Measurements from ENCODE around the gene RUBCN. TPM values are rescaled to one million over a fixed set of nuclear protein-coding genes. Genes with fewer than 3 reads are reported as not detected.

RUBCN gene
- total RNA-seq: 10 to 100 TPM; 15.6 to 33.1 (median 21.6) TPM

GRCh38 chr3:197736491-197737318, at the start of gene RUBCN:
Gene RUBCN (minus strand): TSS chr3:197736904. CDS start chr3:197736719, 185 bp downstream.
- intact Hi-C loops (cut with DNase I; ENCODE audit: low total_unique reads): loop anchor here (1.0 to 2.0 kb wide), 2 partner anchors 13 to 24 kb away; partner anchors contain the start of gene FYTTD1
- H3K9me3 ChIP-seq: no peaks in the 10 kb centered on the region
- peaks cover 17 to 21% of the 10 kb centered on the region in 2 donors for H3K4me1 ChIP-seq
- H3K27me3 ChIP-seq: no peaks in the 10 kb centered on the region
- in situ Hi-C loops (cut with MboI; ENCODE audit: low sequenced_read_pairs in 4 of 4): no loop called here
- peak within 1 kb of the TSS; percentile 77 to 98 (median 92) for H3K4me3 ChIP-seq
- TF ChIP-seq POLR2A (IDR thresholded peaks at IDR 0.05) (peak; percentile 93 to 97), CTCF (IDR thresholded peaks at IDR 0.05 in 4 of 5, conservative IDR thresholded peaks at IDR 0.05 in 1 of 5) (peak in 2 of 5 experiments; percentile 10 to 20)
- DNase-seq (peak; percentile 95 to 96), ATAC-seq (peak; percentile 88 to 89)
- no peaks in the 10 kb centered on the region for H3K36me3 ChIP-seq
- peak within 1 kb of the TSS; percentile 86 to 95 (median 92) for H3K27ac ChIP-seq

- Histone ChIP-seq H3K27ac (no peak overlapping the region), H3K4me3 (no peak overlapping the region), H3K9me3 (no peaks in the 10 kb centered on the region), H3K4me1 (no peaks in the 10 kb centered on the region), H3K36me3 (peaks cover 0 to 52% of the 10 kb centered on the region in 2 donors), H3K27me3 (no peaks in the 10 kb centered on the region)
- in situ Hi-C loops (cut with MboI; ENCODE audit: low sequenced_read_pairs in 4 of 4) (no loop called here), intact Hi-C loops (cut with DNase I; ENCODE audit: low total_unique reads) (no loop called here)
- TF ChIP-seq POLR2A (IDR thresholded peaks at IDR 0.05) (no peak), CTCF (IDR thresholded peaks at IDR 0.05 in 4 of 5, conservative IDR thresholded peaks at IDR 0.05 in 1 of 5) (no peak)
- DNase-seq (no peak), ATAC-seq (no peak)
These were observed 47.4 kb upstream of the RUBCN start for GRCh38 chr3:197784019-197784585.

DNA sequence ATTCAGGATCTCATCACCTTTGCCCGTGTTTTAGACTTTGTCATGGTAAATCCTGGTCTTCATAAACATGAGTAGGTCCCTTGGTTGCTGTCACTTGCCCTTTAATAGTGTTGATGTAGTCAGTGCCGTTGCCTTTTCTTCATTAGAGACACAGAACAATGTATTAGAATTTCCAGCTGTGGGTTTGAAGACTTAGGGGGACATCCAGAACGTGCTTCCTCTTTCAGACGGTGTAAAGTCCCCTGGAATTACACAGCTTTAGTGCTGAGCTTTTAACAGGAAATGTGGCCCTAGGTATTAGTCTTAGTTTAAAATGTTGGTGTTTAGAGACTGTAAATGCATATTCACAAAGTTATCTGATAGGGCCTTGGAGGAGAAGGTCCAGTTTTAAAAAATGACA, 45.5 kb upstream of the RUBCN start:
- Histone ChIP-seq H3K9me3 (no peaks in the 10 kb centered on the region), H3K4me3 (no peak overlapping the region), H3K4me1 (no peaks in the 10 kb centered on the region), H3K27ac (no peak overlapping the region), H3K36me3 (peaks cover 2 to 70% of the 10 kb centered on the region in 2 donors), H3K27me3 (no peaks in the 10 kb centered on the region)
- intact Hi-C loops (cut with DNase I; ENCODE audit: low total_unique reads) (no loop called here), in situ Hi-C loops (cut with MboI; ENCODE audit: low sequenced_read_pairs in 4 of 4) (no loop called here)
- ATAC-seq (no peak), DNase-seq (no peak)
- TF ChIP-seq CTCF (IDR thresholded peaks at IDR 0.05 in 4 of 5, conservative IDR thresholded peaks at IDR 0.05 in 1 of 5) (no peak), POLR2A (IDR thresholded peaks at IDR 0.05) (no peak)

DNA sequence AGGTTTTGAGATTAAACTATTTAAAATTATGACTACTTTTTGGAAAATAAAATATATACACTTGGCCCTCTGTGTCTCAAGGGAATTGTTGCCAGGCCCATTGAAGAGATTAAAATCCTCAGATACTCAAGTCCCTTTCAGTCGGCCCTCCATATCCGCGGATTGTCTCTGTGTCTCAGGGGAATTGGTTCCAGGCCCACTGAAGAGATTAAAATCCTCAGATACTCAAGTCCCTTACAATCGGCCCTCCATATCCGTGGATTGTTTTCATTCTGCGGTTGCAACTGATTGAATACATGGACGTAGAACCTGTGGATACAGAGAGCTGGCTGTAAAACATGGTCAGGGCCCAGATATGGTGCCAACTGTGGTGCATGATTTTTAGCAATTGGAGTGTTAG, 38.6 kb upstream of the RUBCN start:
- H3K27ac ChIP-seq: no peak overlapping the region
- DNase-seq (no peak), ATAC-seq (no peak)
- in situ Hi-C loops (cut with MboI; ENCODE audit: low sequenced_read_pairs in 4 of 4) (no loop called here), intact Hi-C loops (cut with DNase I; ENCODE audit: low total_unique reads) (no loop called here)
- no peaks in the 10 kb centered on the region for H3K9me3 ChIP-seq
- H3K4me1 ChIP-seq: no peaks in the 10 kb centered on the region
- peaks cover 5 to 93% of the 10 kb centered on the region in 2 donors for H3K36me3 ChIP-seq
- H3K4me3 ChIP-seq: no peak overlapping the region
- TF ChIP-seq CTCF (IDR thresholded peaks at IDR 0.05 in 4 of 5, conservative IDR thresholded peaks at IDR 0.05 in 1 of 5) (no peak), POLR2A (IDR thresholded peaks at IDR 0.05) (no peak)
- no peaks in the 10 kb centered on the region for H3K27me3 ChIP-seq

Measured in gastrocnemius medialis (tissue), 4 donors.